CD4-positive, alpha-beta T cell treated with Interleukin-6 at 100 ng/mL for 8 hours (primary cell): ENCODE measurements around the gene TMEM207.
"Not testable (repeated sequence)": the region's sequence is repeated elsewhere in the genome, so short reads cannot be mapped to it uniquely, and the experiment has no call there.

ENCODE experiments used
- DNase-seq: peaks from one replicate; pipeline ENCODE4 v3.0.0-alpha.2; 2020; ENCODE audit warnings: mixed read lengths, low spot score

TMEM207 gene

DNA sequence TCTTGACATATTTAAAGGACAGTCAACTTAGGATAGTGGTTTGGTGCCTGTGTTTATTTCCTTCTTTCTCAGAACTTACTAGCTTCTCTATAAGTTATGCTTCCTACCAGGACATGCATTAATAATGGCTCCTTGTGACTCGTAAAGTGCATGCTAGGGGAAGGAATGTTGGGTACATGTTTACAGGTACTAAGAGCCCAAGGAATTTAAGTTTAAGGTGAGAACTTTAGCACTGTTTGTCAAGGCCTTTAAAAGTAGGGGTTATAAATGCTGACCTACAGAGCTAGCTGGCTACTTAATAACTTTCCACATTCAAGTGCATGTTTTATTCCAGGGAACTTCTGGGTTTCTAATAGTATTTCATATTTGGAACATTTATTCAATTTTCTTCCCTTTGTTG, at the start of gene TMEM207:
TMEM207 (minus strand) TSS at position 101 of the 400 bp plus-strand sequence; CDS start at position 9, 92 bp downstream.
- DNase-seq, result no peak

DNA sequence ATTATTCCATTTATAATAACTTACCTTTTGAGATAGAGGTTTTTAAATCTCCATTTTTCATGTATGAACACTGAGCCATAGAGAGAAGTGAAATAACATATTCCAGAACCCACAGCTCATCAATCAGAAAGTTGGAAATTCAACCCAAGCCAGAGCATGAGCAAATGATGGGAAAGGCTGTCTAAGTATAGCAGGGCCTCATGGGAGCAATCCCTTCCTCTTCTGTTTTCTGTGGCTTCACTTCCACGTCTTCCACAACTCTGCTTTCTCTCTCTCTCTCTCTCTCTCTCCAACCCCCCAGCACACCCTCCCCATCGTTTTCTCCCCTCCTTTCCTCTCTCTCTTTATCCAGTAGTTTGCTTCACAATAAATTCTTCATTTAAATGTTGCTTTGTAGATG, 49.4 kb upstream of the TMEM207 start:
- DNase-seq, result no peak

DNA sequence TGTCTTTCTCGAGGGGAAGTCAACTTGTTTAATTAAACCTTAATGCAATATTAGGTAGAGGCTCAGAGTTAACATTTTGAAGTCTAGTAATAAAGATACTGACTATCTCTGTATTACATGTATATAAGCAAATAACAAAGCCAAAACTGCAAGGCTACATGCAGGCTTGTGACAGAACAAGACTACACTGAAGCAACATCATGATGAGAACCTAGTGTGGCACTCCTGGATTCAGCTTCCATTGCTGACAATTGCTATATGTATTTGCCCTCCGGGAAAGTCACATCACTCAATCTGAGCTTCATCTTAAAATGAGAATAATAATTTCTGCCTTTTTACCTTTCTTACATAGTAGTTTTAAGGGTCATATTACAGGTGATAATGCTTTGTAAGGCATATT, 48.6 kb upstream of the TMEM207 start:
- DNase-seq, result no peak

DNA sequence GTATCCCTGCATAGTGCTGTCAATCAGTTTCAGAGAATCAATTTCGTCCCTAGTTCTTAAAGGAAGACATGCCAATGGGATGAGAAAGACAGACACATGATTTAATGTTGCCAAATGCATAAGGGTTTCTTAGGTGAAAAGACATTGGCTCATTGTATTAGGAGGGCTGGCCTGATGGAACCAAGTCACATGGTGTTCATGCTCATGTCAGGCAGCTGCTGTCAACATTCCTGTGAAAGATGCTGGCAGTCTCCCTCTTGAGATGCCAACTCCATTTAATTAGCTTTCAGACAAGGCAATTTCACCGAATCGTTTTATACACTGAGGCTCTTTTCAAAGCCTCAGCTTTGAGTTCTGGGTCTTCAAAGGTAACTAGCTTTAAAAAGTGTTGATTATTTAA, 48.1 kb upstream of the TMEM207 start:
- DNase-seq, result no peak

DNA sequence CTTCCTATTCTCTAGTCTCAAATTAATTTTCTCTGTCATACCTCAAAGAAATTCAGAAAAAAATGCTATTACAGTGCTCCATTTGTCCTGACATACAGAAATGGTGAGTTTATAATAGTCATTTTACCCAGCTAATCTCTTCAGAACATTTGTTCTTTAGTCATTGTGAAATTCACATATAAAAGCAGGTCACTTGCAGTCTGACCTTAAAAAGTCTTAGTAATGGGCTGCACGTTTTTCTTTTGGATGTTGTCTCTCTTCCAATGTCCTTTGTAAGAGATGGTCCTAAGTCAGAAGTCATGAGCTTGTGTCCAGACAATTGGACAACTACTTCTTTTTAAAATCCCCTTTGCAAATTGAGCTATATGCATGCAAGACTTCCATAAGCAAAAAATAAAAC, 47.2 kb upstream of the TMEM207 start:
- no peak for DNase-seq

DNA sequence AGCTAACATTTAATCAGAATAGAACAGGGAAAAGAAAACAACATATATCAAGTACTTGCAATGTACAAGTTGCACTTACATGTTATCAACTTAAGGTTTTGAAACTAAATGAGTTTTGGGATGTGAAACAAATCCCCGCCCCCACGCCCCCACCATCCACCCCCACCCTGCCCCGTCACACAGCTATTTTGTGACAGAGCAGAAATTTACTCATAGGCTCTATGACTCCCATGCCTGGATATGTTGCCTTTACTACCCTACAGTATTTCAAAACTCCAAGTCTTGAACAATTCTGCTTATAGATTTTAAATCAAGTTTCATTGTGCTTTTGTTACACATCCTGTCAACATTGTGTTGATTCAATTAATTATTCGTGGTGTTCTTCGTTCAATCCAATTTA, 46.1 kb upstream of the TMEM207 start:
- DNase-seq, result no peak

DNA sequence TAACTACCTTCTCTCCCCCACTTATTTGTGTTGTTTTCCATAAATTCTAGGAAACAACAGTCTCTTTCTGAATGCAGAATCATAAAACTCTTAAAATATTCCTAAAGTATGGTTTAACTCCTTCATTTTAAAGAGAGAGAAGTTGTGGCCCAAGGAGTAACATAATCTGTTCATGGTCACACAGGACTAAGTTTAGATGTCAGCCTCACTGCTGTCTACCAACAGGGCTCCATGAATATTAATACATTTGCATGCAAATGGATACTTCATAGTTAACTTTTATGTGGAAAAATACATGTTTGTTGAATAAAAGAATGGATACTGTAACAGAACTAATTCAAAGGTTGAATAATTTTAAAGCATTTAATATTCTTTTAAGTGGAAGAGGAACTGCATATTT, 45.7 kb upstream of the TMEM207 start:
- no peak for DNase-seq

DNA sequence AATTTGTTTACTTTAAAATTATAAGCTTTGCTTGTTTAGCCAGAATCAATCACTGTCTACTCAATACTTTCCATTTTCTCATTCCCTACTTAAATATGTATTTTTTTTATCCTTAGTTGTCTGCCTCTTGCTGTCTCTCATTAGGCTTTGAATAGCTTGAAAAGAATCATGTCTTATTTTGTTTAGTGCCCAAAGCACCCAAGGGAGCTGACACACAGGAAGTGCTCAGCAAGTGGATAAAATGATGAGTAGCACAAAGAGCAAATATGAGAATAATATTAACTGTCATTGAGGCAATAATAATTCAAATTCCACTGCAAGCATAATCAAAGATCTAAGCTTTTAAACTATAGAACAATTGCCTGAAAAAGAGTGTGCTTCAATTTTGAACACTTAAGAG, 45.2 kb upstream of the TMEM207 start:
- no peak for DNase-seq

DNA sequence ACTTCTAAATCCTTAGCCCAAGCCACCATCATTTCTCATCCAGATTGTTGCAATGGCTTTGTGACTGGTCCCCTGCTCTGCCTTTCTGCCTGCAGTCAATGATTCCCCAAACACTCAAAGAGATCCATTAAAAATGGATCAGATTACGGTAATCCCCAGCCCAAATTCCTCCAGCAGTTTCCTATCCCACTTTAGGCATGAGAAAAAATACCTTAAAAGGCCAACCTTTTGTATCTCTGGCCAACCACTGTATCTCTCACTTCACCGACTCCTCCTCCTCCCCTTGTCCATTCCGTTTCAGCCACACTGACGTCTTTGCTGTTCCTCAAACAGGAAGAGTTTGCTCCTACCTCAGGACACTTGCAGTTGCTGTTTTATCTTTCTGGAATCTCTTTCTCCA, 43.3 kb upstream of the TMEM207 start:
- DNase-seq, result no peak

DNA sequence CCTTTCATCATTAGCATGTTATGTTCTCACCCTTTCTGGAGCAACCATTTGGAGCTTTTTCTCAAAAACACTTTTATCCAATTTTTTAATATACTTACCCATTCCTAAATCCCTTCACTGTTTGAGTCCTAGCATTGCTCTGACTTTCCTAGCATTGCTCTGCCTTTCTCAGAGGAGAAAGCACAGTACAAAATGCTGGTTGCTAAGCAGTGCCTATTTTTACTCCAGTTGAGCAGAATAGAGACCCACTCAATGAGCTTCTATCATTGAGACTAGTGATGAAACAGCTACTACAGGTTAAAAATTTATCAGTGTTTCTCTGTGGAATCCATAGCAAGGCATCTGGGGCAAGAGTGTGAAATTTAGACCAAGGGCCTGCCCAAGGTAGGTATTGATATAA, 42.4 kb upstream of the TMEM207 start:
- no peak for DNase-seq

DNA sequence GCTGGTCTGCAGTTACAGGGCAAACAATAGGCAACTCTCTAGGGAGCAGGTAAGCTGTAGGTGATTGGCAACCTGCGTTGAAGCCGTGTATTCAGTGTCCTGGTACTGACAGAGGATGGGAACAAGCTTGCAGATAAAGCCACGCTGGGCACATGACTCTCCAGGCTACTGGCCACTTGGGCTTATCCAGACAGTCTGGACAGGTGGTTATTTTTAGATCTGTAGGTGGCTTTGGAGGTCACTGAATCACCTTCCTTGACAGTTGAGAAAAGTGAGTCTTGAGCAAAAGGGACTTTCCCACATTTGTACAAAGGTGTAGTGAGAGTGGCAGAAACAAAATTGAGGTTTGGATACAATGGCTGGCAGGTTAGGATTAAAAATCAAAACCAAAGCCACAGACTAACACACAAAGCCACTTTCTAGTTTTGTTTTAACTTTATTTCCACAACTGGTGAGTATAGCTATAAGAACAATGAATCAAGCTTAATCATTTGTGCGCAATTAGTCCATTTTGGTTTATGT, 41.9 kb upstream of the TMEM207 start:
- no peak for DNase-seq

DNA sequence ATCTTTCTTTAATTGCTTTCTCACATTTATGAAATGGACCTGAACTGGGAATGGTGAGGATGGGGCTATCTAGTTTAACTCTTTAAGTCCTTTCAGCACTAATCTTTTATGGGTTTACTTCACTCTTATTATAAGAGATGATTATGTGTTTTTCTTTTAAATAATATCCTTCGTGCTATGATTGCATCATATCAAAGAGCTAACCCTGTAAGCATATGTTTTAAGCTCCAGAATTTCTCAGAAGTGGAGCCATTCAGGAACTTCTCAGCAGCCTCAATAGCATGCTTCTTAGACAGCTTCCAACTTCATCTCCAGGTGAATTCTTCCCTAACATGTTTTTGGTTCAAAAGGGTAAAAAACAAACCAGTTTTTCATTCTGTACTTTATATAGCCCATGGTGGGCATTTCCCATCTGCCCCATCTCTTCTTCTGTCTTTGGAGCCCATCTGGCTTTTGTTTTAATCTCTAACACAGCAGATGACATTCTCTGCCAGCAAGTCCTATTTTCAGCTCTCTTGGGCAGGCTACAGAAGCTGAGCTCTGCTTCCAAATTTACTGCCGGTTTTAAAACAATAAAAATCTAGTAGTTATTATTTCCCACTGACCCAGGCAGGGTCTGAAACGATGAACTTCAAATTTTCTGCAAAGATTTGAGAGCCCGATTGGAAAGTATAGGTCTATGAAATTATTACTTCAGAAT, 37.4 kb upstream of the TMEM207 start:
- DNase-seq, result no peak

DNA sequence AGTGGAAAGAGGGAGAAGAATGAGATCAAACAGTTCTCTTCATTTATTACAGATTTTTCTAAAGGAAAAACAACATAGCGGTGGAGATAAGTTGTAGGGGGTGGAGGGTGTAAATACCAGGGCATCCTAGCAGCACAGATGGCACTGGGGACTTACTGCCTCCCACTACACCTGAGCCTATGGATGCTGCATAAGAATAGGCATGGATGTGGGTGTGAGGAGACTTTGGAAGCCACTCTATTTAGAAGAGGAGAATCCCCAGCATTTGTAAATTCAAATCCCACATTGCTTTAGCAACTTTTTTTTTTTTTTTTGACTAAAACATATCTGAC, 36.8 kb upstream of the TMEM207 start:
- DNase-seq, result no peak

DNA sequence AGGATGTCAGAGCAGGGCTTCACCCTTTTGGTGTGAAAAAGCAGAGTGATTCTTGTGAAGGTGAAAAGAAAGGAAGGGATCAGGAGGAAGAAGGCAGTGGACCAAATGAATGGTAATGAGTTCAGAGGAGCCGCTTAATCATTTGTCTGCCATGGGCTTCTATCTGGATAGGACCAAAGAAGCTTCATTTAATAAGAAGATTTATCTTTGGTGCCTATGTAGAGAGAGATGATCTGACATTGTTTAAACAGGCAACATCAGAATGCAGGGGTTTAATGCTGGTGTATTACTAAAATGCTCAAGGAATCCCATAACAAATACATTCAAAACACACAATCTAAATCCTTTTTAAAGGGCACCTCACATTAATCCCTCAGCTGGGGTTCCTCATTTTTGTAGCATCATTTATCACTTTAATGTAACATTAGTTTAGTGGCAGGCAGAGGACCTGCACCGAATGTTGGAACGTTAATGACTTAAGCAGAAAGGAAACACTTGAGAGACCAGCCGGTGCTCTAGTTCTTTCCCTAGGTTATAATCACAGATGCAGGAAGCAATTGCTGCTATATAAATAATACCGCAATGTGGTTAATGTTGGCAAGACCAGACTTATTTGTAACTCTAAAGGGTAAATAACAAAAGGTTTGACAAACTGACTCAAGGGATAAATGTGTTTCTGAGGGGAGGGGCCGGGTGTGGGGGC, 36.3 kb upstream of the TMEM207 start:
- DNase-seq, result no peak

DNA sequence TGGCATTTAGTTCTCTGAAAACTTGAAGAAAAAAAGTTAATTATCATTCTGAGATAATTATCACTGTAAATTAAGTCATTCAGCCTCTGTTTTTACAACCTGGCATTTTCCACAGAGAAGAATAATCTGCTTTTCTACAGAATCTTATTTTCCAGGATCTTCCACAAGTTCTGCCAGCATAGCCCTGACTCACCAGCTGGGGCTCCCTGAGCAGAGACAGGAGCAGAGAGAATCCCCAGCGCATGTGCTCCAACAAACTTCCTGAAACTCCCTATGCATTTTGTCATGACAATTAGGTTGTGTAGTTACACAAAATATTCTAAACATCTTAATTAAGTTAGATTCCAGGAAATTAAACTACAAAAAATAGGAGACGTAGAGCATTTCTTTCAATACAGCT, 32.1 kb upstream of the TMEM207 start:
- DNase-seq, result no peak

DNA sequence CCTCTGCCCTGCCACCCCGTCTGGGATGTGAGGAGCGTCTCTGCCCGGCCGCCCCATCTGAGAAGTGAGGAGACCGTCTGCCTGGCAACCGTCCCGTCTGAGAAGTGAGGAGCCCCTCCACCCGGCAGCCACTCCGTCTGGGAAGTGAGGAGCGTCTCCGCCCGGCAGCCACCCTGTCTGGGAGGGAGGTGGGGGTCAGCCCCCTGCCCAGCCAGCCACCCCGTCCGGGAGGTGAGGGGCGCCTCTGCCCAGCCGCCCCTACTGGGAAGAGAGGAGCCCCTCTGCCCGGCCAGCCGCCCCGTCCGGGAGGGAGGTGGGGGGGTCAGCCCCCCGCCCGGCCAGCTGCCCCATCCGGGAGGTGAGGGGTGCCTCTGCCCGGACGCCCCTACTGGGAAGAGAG, 23.6 kb upstream of the TMEM207 start:
- DNase-seq, result not testable (repeated sequence)

DNA sequence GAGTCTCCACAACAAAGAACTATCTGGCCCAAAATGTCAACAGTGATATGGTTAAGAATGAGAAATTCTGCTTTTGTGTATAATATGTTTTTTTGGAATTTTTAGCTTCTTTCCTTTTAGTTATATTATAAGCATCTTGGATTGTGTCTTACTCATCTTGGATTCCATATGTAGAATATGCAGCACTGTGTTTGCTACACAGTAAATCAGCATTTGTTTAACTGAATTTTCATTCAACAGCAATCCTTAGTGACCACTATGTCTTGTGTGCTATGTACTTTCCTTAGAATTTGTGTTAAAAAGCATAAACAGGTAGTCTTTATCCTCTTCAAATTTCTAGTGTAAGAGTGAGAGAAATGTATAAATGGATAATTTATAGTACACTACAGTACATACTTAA, 18.2 kb upstream of the TMEM207 start:
- no peak for DNase-seq

DNA sequence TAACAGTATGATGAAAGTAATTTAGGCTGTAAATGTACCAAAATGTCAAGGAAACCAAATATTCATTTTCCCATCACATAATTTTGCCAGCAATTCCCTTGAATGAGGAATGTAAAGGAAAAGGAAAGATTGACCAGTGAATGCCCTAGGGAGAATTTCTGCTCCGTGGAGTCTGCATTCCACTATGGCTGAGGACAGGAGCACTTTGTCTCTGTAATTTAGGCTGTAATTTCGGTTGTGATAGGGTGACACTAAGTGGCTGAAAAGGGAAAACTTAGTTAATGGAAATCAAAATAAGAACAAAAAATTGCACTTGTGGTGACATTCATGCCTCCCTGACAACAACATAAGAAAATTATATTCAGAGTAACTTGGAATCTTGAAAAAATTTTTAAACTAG, 8.3 kb upstream of the TMEM207 start:
- no peak for DNase-seq

DNA sequence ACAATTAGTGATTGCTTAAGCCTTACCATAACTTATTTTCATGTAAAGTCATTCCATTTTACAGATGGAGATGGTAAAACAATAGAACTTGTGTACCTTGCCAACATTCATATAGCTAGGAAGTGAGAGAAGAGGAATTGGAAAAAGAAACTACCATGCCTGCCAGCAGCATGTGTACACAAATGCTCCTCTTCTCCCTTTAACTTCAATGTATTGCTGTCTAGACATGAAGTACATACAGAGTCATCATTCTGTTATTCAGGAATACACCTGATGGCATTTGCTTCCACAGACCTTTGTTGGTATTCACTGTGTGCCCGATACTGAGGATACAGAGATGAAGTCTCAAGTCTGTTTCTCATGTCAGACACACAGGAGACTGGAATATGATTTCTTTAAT, 7.1 kb upstream of the TMEM207 start:
- no peak for DNase-seq

DNA sequence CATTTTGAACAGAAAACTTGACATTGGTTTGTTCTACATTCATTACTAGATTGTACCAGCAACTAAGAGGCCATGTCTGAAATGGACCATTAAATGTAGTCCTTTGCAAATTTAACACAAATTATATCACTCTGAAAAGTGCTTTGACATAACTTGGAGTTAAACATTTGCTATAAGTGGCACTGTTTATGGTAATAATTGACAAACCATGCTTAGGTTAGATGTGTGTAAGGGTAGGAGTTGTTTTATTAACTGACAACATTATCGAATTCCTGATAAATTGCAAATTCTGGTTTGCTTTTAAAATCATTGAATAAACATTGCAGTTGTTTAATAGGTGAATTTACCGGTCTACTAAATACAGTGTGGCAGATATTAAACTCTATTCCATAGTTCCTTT, 6.1 kb upstream of the TMEM207 start:
- no peak for DNase-seq

DNA sequence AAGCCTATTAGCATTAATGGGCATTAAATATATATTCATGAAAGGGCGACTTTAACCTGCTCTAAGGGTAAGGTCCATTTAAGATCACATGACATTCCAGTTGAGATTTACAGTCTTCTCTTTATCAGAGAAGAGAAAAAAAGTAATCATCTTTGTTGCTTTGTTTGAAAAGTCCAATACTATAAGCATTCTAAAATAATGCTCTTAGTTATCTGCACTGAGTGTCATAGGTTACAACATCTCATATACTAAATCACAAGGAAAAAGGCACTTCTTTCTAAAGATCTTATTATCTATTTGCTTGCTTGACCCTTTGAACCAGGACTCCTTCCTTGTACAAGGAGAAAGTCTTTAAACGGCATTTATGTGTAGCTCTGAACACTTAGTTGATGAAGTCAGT, 1.4 kb downstream of the TMEM207 start:
- no peak for DNase-seq

DNA sequence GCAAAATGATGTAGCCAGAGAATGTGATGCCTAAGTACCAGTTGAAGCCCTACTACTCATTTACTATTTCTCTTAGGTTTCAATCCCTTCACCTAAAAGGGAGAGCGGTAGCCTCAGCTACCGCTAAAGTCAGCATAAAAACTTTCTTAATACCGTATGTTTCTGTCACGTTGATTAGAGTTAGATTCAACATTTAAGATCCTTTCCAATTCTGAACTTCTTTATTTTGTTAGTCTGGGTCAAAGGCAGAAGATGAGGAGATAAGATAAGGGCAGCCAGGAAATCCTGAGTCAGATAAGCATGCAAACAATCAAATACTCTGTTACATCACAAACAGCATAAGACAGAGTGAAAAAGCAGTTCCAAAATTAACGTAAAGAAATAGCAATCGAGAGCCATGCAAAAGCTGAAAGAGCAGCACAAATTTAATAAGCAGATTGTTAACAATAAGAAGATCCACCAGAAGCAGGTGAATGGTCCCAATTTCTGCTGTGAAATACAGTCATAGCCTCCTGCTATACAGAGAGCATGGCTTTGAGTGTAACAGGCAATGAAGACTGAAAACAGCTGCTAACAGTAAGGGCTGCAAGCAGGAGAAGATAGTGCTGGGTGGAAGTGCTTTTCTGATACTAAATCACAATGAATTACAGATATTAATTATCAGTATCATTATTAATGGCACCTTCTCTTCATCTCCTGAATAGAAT, 3.0 kb downstream of the TMEM207 start:
- DNase-seq, result peak; percentile 7

DNA sequence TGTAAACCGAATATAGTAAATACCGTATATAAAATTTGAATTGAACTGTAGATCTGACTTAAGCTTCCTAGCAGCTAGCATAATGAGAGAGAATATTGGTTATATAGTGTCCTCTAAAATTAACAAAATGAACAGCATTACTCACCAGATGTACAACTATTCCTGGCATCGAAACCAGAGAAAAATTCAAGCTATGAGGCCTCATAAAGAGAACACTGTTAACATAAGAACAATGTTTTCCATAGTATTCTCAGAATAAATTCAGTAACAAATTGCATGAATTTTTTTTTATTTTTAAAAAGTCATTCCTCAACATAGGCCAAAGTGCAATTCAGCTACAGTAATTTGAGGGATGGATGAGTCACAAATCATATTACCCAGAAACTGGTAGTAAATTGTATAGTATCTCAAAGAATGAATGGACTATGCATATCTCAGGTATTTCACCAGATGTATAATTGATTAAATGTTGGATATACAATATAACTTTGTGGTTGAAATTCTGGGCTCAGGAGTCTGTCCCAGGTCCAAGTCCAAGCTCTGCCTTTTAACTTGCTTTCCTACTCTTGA, 5.0 kb downstream of the TMEM207 start:
- DNase-seq, result no peak
